CD4-positive, alpha-beta T cell treated with Interleukin-15 for 1 hour (primary cell): Measurements from ENCODE around the gene TSPAN11.
"Not testable (repeated sequence)": the region's sequence is repeated elsewhere in the genome, so short reads cannot be mapped to it uniquely, and the experiment has no call there.

Experiments used
- DNase-seq: peaks from one replicate; pipeline ENCODE4 v3.0.0-alpha.2; 2020

The TSPAN11 gene

GRCh38 chr12:31021809-31022494 is 95.4 kb downstream of the TSPAN11 start:
- no peak for DNase-seq

GRCh38 chr12:31023271-31023724 is 96.8 kb downstream of the TSPAN11 start:
- no peak for DNase-seq

- DNase-seq: no peak
Measured at GRCh38 chr12:31026202-31026601, 99.7 kb downstream of the TSPAN11 start.

- DNase-seq: not testable (repeated sequence)
Measured at GRCh38 chr12:31027006-31027405, 100.5 kb downstream of the TSPAN11 start.

- DNase-seq: no peak
Measured at GRCh38 chr12:31029468-31029867, 102.9 kb downstream of the TSPAN11 start.

GRCh38 chr12:31029916-31030562 is 103.5 kb downstream of the TSPAN11 start:
- no peak for DNase-seq

- no peak for DNase-seq
Measured at GRCh38 chr12:31031951-31032335, 105.4 kb downstream of the TSPAN11 start.

GRCh38 chr12:31033146-31033545 is 106.6 kb downstream of the TSPAN11 start:
- DNase-seq: no peak

GRCh38 chr12:31033681-31034080 is 107.1 kb downstream of the TSPAN11 start:
- no peak for DNase-seq

- no peak for DNase-seq
Measured at GRCh38 chr12:31034372-31034771, 107.8 kb downstream of the TSPAN11 start.

- no peak for DNase-seq
Measured at GRCh38 chr12:31035226-31035625, 108.7 kb downstream of the TSPAN11 start.

- no peak for DNase-seq
Measured at GRCh38 chr12:31035967-31036665, 109.6 kb downstream of the TSPAN11 start.

GRCh38 chr12:31037028-31037427 is 110.5 kb downstream of the TSPAN11 start:
- DNase-seq: no peak

- no peak for DNase-seq
Measured at GRCh38 chr12:31037931-31038330, 111.4 kb downstream of the TSPAN11 start.

- no peak for DNase-seq
Measured at GRCh38 chr12:31041033-31041564, 114.6 kb downstream of the TSPAN11 start.
